Measurements from ENCODE around the gene PTPRG.

The PTPRG gene

GRCh38 chr3:61682671-61683548 lies 121.5 kb downstream of the PTPRG start:
- TF ChIP-seq CTCF (IDR thresholded peaks at IDR 0.05; ENCODE audit: insufficient read depth, low read depth, low read length, missing control alignments), result no peak
- no peak for DNase-seq (ENCODE audit: low read depth)
- H3K4me3 ChIP-seq (ENCODE audit: low read depth, low read length), result no peak overlapping the region

GRCh38 chr3:61683549-61684236 lies 122.3 kb downstream of the PTPRG start:
- no peak for TF ChIP-seq CTCF (IDR thresholded peaks at IDR 0.05; ENCODE audit: insufficient read depth, low read depth, low read length, missing control alignments)
- H3K4me3 ChIP-seq (ENCODE audit: low read depth, low read length), result no peak overlapping the region
- DNase-seq (ENCODE audit: low read depth), result no peak

GRCh38 chr3:61684386-61684785 lies 123.0 kb downstream of the PTPRG start:
- no peak for DNase-seq (ENCODE audit: low read depth)
- TF ChIP-seq CTCF (IDR thresholded peaks at IDR 0.05; ENCODE audit: insufficient read depth, low read depth, low read length, missing control alignments), result no peak
- no peak overlapping the region for H3K4me3 ChIP-seq (ENCODE audit: low read depth, low read length)

- TF ChIP-seq CTCF (IDR thresholded peaks at IDR 0.05; ENCODE audit: insufficient read depth, low read depth, low read length, missing control alignments), result no peak
- no peak for DNase-seq (ENCODE audit: low read depth)
- no peak overlapping the region for H3K4me3 ChIP-seq (ENCODE audit: low read depth, low read length)
Observed at GRCh38 chr3:61685755-61686154, 124.4 kb downstream of the PTPRG start.

- DNase-seq (ENCODE audit: low read depth), result no peak
- TF ChIP-seq CTCF (IDR thresholded peaks at IDR 0.05; ENCODE audit: insufficient read depth, low read depth, low read length, missing control alignments), result no peak
- no peak overlapping the region for H3K4me3 ChIP-seq (ENCODE audit: low read depth, low read length)
Observed at GRCh38 chr3:61686228-61686648, 124.9 kb downstream of the PTPRG start.

- DNase-seq (ENCODE audit: low read depth), result no peak
- no peak for TF ChIP-seq CTCF (IDR thresholded peaks at IDR 0.05; ENCODE audit: insufficient read depth, low read depth, low read length, missing control alignments)
- no peak overlapping the region for H3K4me3 ChIP-seq (ENCODE audit: low read depth, low read length)
Observed at GRCh38 chr3:61687206-61687605, 125.8 kb downstream of the PTPRG start.

Data from GM12865 (cell line).